Right atrium auricular region (tissue), 2 donors: Measurements from ENCODE around the gene SCARF2. TPM values are rescaled to one million over a fixed set of nuclear protein-coding genes. Genes with fewer than 3 reads are reported as not detected.

Experiments used
- DNase-seq: peaks from one replicate; pipeline ENCODE4 v3.0.0-alpha.2; 2019; ENCODE audit warnings: low spot score
- H3K27ac ChIP-seq, 2 donors: fragments of 200-600 bp; sonication (generic); 1 replicate in 1 of 2; 2 replicates in 1 of 2; pipeline ENCODE4 v1.5.1; 2016 to 2019
- H3K27me3 ChIP-seq, 2 donors: fragments of 200-600 bp; sonication (generic); one replicate each; pipeline versions ENCODE4 v1.5.1 to v1.6.0; 2017 to 2019
- H3K36me3 ChIP-seq: fragments of 200-600 bp; sonication (generic); one replicate; pipeline ENCODE4 v1.5.1; 2016
- H3K4me1 ChIP-seq, 2 donors: fragments of 200-600 bp; sonication (generic); one replicate each; pipeline versions ENCODE4 v1.5.1 to v1.6.0; 2017 to 2019
- H3K4me3 ChIP-seq, 2 donors: fragments of 200-600 bp; sonication (generic); 1 replicate in 1 of 2; 2 replicates in 1 of 2; pipeline ENCODE4 v1.5.1; 2017 to 2019; ENCODE audit warnings: mild to moderate bottlenecking in 1 of 2, moderate library complexity in 1 of 2
- H3K9me3 ChIP-seq, 2 donors: fragments of 200-600 bp; sonication (generic); one replicate each; pipeline ENCODE4 v1.5.1; 2019
- CTCF ChIP-seq, 2 donors: fragments of 200-600 bp; sonication (generic); IDR thresholded peaks; one replicate each; pipeline ENCODE4 v1.5.1; 2019; ENCODE audit warnings: antibody characterized with exemption in 2 of 2
- total RNA-seq, 2 donors: library from RNA; depleted of rRNA; stranded (reverse); fragments of >200 nt; gene quantifications; one replicate each; pipeline ENCODE4 v1.1.0, GENCODE V29; 2016

Gene SCARF2
- total RNA-seq, 2 donors from 2014 or later: 6.5 to 11.0 TPM

GRCh38 chr22:20442485-20443284, 5.1 kb upstream of the SCARF2 start:
- H3K4me3 ChIP-seq: no peak overlapping the region
- no peak for DNase-seq
- no peaks in the 10 kb centered on the region for H3K27me3 ChIP-seq
- no peaks in the 10 kb centered on the region for H3K9me3 ChIP-seq
- H3K27ac ChIP-seq: no peak overlapping the region
- H3K36me3 ChIP-seq: peaks cover 7% of the 10 kb centered on the region
- peaks cover 0 to 22% of the 10 kb centered on the region in 2 donors for H3K4me1 ChIP-seq
- TF ChIP-seq CTCF (IDR thresholded peaks at IDR 0.05): no peak

GRCh38 chr22:20441631-20442484, 4.2 kb upstream of the SCARF2 start:
- Histone ChIP-seq H3K27ac (peak overlapping the region in 1 of 2 donors; percentile 36), H3K36me3 (peaks cover 7% of the 10 kb centered on the region), H3K4me1 (peaks cover 0 to 27% of the 10 kb centered on the region in 2 donors), H3K9me3 (no peaks in the 10 kb centered on the region), H3K27me3 (no peaks in the 10 kb centered on the region), H3K4me3 (no peak overlapping the region)
- no peak for DNase-seq
- no peak for TF ChIP-seq CTCF (IDR thresholded peaks at IDR 0.05)

DNA sequence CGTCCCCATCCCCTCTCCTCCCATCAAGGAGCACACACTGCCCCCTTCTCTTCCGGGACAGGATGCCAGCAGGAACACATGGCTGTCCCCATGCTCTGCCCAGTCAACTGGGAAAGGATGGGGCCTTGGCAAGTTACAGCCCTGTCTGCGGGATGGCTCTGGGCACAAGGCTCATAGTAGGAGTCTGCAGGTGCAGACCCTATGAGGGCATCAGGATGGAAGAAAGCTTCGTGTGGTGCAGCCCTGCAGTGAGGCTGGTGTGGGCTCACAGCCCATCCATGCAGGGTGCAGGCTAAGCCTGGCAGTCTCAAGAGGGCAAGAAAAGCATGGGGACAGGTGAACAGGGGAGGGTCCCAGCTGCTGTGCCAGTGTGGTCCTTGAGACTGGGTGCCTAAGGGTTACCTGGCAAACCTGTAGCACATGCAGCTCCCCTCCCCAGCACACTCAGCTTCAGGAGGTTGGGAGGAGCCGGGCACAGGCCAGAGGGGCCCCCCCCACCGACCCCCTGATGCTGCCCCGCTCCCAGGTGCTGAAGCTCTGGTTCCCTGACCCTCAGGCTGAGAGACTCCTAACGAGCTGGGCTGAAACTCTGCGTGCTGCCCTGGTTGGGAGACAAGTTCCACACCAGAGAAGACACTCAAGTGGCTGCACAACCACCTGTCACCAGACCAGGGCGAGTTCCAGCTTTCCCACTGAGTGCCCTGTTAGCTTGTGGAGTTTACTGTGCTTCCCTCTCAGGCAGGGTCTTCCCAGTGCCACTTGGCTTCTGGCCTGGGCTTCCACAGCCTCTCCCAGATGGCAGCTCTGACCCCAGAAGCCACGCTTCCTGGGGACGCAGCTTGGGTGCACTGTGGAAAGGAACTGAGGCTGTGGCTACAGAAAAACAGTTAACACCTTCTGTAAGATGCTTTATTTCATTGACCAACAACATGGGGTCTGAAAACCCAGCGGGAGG, 3.3 kb upstream of the SCARF2 start:
- Histone ChIP-seq H3K9me3 (no peaks in the 10 kb centered on the region), H3K36me3 (peaks cover 7% of the 10 kb centered on the region), H3K27me3 (no peaks in the 10 kb centered on the region), H3K4me1 (peaks cover 0 to 36% of the 10 kb centered on the region in 2 donors), H3K4me3 (no peak overlapping the region), H3K27ac (peak overlapping the region in 1 of 2 donors; percentile 36)
- no peak for TF ChIP-seq CTCF (IDR thresholded peaks at IDR 0.05)
- no peak for DNase-seq

DNA sequence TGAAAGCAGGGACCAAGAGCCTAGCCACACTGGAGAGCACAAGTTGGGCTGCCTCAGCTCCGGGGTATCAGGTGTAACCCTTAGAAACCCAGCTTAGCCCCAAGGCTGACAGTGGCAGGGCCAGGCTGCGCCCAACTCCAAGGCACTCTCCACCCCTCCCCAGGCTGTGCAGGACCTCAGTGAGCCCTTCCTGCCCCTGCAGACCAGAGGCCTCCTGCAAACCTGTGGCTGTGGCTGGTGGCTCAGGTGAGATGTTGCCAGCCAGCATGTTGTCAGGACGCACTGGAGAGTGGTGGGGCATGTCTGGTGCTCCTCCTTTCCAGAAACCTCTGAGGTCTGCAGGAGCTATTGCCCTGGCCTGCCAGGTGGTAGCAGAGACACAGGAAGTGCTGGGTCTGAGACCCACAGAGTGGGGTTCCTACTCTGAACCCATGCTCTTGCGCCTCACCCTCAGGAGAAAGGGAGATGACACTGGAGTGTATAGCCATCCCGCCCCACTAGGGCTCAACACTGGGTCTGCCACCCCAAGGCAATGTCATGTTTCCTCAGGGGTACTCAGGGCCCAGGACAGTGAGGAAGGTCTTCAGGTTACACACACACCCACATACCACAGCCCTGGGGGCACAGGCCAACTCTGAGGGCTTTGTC, 2.4 kb upstream of the SCARF2 start:
- peaks cover 0 to 45% of the 10 kb centered on the region in 2 donors for H3K4me1 ChIP-seq
- H3K4me3 ChIP-seq: no peak overlapping the region
- H3K36me3 ChIP-seq: no peaks in the 10 kb centered on the region
- no peaks in the 10 kb centered on the region for H3K27me3 ChIP-seq
- no peaks in the 10 kb centered on the region for H3K9me3 ChIP-seq
- DNase-seq: no peak
- no peak for TF ChIP-seq CTCF (IDR thresholded peaks at IDR 0.05)
- H3K27ac ChIP-seq: no peak overlapping the region

DNA sequence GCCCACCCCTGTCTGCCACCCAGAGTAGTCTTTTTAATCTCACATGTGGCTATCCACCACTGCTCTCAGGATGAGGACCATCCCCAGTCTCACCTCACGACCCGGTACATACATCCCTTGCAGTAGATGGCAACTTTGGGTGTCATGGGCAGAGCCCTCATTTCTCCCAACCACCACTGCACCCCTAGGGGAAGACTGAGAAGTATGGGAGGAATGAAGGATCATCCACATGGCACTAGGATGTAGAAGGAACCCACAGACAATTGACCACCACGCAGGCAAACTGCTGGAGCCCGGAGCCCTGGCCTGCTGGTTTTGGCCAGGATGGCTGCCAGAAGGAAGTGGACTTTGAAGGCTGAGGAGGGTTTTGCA, 1.9 kb upstream of the SCARF2 start:
- Histone ChIP-seq H3K27ac (no peak overlapping the region), H3K4me1 (peaks cover 0 to 45% of the 10 kb centered on the region in 2 donors)
- no peak for DNase-seq

More for the DNA sequence above, 1.9 kb upstream of the SCARF2 start:
- no peaks in the 10 kb centered on the region for H3K36me3 ChIP-seq
- no peak overlapping the region for H3K4me3 ChIP-seq
- no peak for TF ChIP-seq CTCF (IDR thresholded peaks at IDR 0.05)
- no peaks in the 10 kb centered on the region for H3K27me3 ChIP-seq
- H3K9me3 ChIP-seq: no peaks in the 10 kb centered on the region
